Smooth muscle cell (in vitro differentiated cells): ENCODE data around the gene NHP2. TPM values are rescaled to one million over a fixed set of nuclear protein-coding genes. Genes with fewer than 3 reads are reported as not detected.

Source experiments
- DNase-seq: peaks from one replicate; lab custom pipeline; 2025; ENCODE audit not compliant: unreplicated experiment; lab: John Stamatoyannopoulos, UW
- H2AFZ ChIP-seq: fragments of 200-600 bp; sonication (generic); 2 replicates; pipeline ENCODE4 v1.6.0; 2016; ENCODE audit warnings: antibody characterized with exemption, low read depth, mild to moderate bottlenecking
- H3F3A ChIP-seq: fragments of 200-600 bp; sonication (generic); 2 replicates; pipeline ENCODE4 v1.6.0; 2017; ENCODE audit warnings: antibody characterized with exemption, low read depth
- H3K27ac ChIP-seq: fragments of 200-600 bp; sonication (generic); 2 replicates; pipeline ENCODE4 v1.5.1; 2016; ENCODE audit warnings: low read depth, mild to moderate bottlenecking
- H3K27me3 ChIP-seq: fragments of 200-600 bp; sonication (generic); 2 replicates; pipeline ENCODE4 v1.6.1; 2016; ENCODE audit warnings: low read depth, mild to moderate bottlenecking
- H3K36me3 ChIP-seq: fragments of 200-600 bp; sonication (generic); 2 replicates; pipeline ENCODE4 v1.5.1; 2016; ENCODE audit warnings: low read depth
- H3K4me1 ChIP-seq: fragments of 200-600 bp; sonication (generic); 2 replicates; pipeline ENCODE4 v1.5.1; 2016; ENCODE audit warnings: low read depth
- H3K4me2 ChIP-seq: fragments of 200-600 bp; sonication (generic); 2 replicates; pipeline ENCODE4 v1.6.0; 2016; ENCODE audit warnings: mild to moderate bottlenecking
- H3K4me3 ChIP-seq: fragments of 200-600 bp; sonication (generic); 2 replicates; pipeline ENCODE4 v1.5.1; 2016; ENCODE audit warnings: mild to moderate bottlenecking
- H3K79me2 ChIP-seq: fragments of 200-600 bp; sonication (generic); 2 replicates; pipeline ENCODE4 v1.6.0; 2016; ENCODE audit warnings: low read depth, mild to moderate bottlenecking
- H3K9ac ChIP-seq: fragments of 200-600 bp; sonication (generic); 2 replicates; pipeline ENCODE4 v1.6.0; 2016; ENCODE audit warnings: low read depth
- H3K9me3 ChIP-seq: fragments of 200-600 bp; sonication (generic); replicated peaks from 2 replicates; pipeline ENCODE4 v1.5.1; 2016; ENCODE audit warnings: low read depth
- H4K20me1 ChIP-seq: fragments of 200-600 bp; sonication (generic); 2 replicates; pipeline ENCODE4 v1.6.0; 2016; ENCODE audit warnings: low read depth
- CTCF ChIP-seq: fragments of 200-600 bp; sonication (generic); IDR thresholded peaks from 2 replicates; pipeline ENCODE4 v1.5.1; 2017; ENCODE audit warnings: borderline replicate concordance, mild to moderate bottlenecking, antibody characterized with exemption; ENCODE audit not compliant: insufficient read depth, poor library complexity, severe bottlenecking
- WGBS: methylation state at CpG from one replicate; pipeline ENCODE4 v1.1.7; 2016; ENCODE audit warnings: low lambda C conversion rate; 5-methylcytosine and 5-hydroxymethylcytosine counted together
- polyA plus RNA-seq: library from polyadenylated mRNA; unstranded; fragments of >200 nt; fragmentation: Nextera tagmentation; extraction: Ambion mirVana; gene quantifications from 2 replicates; pipeline ENCODE4 v1.2.1, GENCODE V29; 2016
- total RNA-seq: library from RNA; depleted of rRNA; stranded (reverse); fragments of >200 nt; gene quantifications from 2 replicates; pipeline ENCODE4 v1.2.3, GENCODE V29; 2014

Gene NHP2
- total and polyA plus RNA-seq, 2 experiments from 2014 or later: 162 to 166 TPM

DNA sequence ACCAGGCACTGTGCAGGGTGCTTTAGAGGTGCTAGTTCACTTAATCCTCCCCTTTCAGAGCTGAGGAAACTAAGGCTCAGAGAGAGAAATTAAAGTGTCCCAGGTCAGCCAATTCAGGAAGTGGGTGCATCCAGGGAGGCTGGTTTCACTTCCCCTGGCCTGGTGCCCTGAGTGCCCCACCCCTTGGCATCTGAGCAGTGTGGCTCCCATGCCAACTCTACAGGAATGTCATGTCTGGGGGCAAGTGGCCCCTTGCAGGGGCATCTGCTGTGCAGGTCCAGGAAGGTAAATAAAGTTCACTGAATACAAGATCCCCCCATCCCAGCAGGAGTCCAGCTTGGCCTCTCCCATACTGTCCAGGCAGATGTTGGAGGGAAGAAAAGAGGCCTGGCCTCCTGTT, 44.7 kb downstream of the NHP2 start:
- Histone ChIP-seq H3K27ac (no peak overlapping the region), H4K20me1 (no peaks in the 10 kb centered on the region), H3F3A (no peaks in the 10 kb centered on the region), H3K79me2 (no peaks in the 10 kb centered on the region), H3K4me1 (no peaks in the 10 kb centered on the region), H3K27me3 (peaks cover 5% of the 10 kb centered on the region), H3K9me3 (no peaks in the 10 kb centered on the region), H3K9ac (no peak overlapping the region), H3K4me2 (no peak overlapping the region), H3K4me3 (no peak overlapping the region), H3K36me3 (no peaks in the 10 kb centered on the region), H2AFZ (no peak overlapping the region)
- no peak for TF ChIP-seq CTCF
- no peak for DNase-seq

GRCh38 chr5:178108446-178108845, 45.2 kb downstream of the NHP2 start:
- no peaks in the 10 kb centered on the region for H3K9me3 ChIP-seq
- H3K9ac ChIP-seq: no peak overlapping the region
- H3K27me3 ChIP-seq: no peaks in the 10 kb centered on the region
- no peaks in the 10 kb centered on the region for H4K20me1 ChIP-seq
- no peaks in the 10 kb centered on the region for H3K4me1 ChIP-seq
- 80% methylated on average over 7 of the region's 7 CpGs for WGBS
- H3K27ac ChIP-seq: no peak overlapping the region
- no peak for TF ChIP-seq CTCF
- H3K79me2 ChIP-seq: no peaks in the 10 kb centered on the region
- no peaks in the 10 kb centered on the region for H3K36me3 ChIP-seq
- H2AFZ ChIP-seq: no peak overlapping the region
- H3K4me3 ChIP-seq: no peak overlapping the region
- H3K4me2 ChIP-seq: no peak overlapping the region
- no peaks in the 10 kb centered on the region for H3F3A ChIP-seq
- DNase-seq: no peak

DNA sequence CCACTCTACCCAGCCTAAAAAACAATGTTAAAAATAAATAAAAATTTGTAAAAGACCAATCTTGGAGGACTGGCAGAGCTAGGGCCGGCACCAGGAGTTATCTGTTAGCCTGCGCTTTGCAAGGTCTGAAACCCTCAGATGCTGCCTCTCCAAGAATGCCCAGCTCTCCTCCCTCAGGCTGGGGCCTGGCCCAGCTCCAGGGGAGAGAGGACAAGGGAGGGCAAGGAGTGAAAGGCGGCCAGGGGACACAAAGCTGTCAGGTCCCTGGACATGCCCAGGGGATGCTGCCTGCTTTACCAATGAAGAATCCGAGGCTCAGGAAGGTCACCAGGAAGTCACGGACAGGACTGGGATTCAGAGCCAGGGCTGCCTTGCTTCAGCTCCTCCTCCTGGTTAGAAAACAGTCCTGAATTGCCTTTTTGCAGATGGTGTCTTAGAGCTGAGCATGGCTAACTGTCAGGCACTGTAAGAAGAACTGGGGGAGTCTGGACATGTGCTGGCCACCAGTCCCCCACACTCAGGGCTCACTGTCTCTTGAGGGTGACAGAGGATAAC, 45.9 kb downstream of the NHP2 start:
- Histone ChIP-seq H3K36me3 (no peaks in the 10 kb centered on the region), H3F3A (no peaks in the 10 kb centered on the region), H3K9ac (no peak overlapping the region), H3K27ac (no peak overlapping the region), H3K4me2 (no peak overlapping the region), H3K4me3 (no peak overlapping the region), H2AFZ (no peak overlapping the region), H3K79me2 (no peaks in the 10 kb centered on the region), H3K4me1 (no peaks in the 10 kb centered on the region), H4K20me1 (no peaks in the 10 kb centered on the region), H3K27me3 (no peaks in the 10 kb centered on the region), H3K9me3 (no peaks in the 10 kb centered on the region)
- TF ChIP-seq CTCF: no peak
- 61% methylated on average over 5 of the region's 5 CpGs for WGBS
- no peak for DNase-seq

- WGBS: 94% methylated on average over 12 of the region's 13 CpGs
- no peak overlapping the region for H3K4me3 ChIP-seq
- H3K9ac ChIP-seq: no peak overlapping the region
- H3K27me3 ChIP-seq: no peaks in the 10 kb centered on the region
- H3K9me3 ChIP-seq: no peaks in the 10 kb centered on the region
- H3K4me1 ChIP-seq: no peaks in the 10 kb centered on the region
- H3K4me2 ChIP-seq: no peak overlapping the region
- DNase-seq: no peak
- no peaks in the 10 kb centered on the region for H3K36me3 ChIP-seq
- no peaks in the 10 kb centered on the region for H4K20me1 ChIP-seq
- H2AFZ ChIP-seq: no peak overlapping the region
- no peaks in the 10 kb centered on the region for H3K79me2 ChIP-seq
- no peaks in the 10 kb centered on the region for H3F3A ChIP-seq
- TF ChIP-seq CTCF: no peak
- H3K27ac ChIP-seq: no peak overlapping the region
Measured at GRCh38 chr5:178106556-178107239, 47.0 kb downstream of the NHP2 start.
